ENCODE data around the gene NHS.

DNA sequence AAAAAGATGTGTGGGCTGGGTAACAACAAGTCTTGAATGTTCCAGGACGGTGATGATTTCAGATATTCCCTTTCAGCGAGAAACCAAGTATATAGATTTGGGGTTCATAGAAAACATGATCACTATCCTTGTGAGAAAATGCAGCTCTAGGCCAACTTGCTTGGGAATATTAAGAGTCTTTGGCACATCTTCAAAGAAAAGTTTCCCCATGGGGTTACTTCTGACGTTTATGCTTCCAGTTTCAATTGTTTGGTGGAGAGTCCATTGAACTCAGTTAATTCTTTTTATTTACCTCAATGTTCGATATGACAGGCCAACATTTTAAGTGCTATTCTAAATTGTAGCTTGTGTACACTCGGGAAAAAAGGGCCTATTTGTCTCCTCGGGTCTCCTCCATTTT is 126.7 kb downstream of the NHS start:
- TF ChIP-seq, protein P1, sequence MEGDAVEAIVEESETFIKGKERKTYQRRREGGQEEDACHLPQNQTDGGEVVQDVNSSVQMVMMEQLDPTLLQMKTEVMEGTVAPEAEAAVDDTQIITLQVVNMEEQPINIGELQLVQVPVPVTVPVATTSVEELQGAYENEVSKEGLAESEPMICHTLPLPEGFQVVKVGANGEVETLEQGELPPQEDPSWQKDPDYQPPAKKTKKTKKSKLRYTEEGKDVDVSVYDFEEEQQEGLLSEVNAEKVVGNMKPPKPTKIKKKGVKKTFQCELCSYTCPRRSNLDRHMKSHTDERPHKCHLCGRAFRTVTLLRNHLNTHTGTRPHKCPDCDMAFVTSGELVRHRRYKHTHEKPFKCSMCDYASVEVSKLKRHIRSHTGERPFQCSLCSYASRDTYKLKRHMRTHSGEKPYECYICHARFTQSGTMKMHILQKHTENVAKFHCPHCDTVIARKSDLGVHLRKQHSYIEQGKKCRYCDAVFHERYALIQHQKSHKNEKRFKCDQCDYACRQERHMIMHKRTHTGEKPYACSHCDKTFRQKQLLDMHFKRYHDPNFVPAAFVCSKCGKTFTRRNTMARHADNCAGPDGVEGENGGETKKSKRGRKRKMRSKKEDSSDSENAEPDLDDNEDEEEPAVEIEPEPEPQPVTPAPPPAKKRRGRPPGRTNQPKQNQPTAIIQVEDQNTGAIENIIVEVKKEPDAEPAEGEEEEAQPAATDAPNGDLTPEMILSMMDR (IDR thresholded peaks at IDR 0.05), result no peak
- TF ChIP-seq POLR2A (IDR thresholded peaks at IDR 0.05), result no peak
